ENCODE measurements around the gene SEPTIN1.
A peak's percentile ranks its signal among the peaks of the same experiment; 100 is the strongest.

SEPTIN1 gene

GRCh38 chr16:30355144-30355953, 27.0 kb downstream of the SEPTIN1 start, which contains the start of gene CD2BP2 (continued):
- TF ChIP-seq REST (tag by site-specific recombination; IDR thresholded peaks at IDR 0.05), result peak; percentile 7; the same call in 1 of the 2 replicates
- TF ChIP-seq EGR2 (tag by site-specific recombination; IDR thresholded peaks at IDR 0.05; ENCODE audit: low read depth), result peak; percentile 89
- 0 out of 2 replicates have a peak, but pooled peaks have one; percentile 6 for TF ChIP-seq OSR2 (tag by site-specific recombination; IDR thresholded peaks at IDR 0.05)
- peak; percentile 85 for TF ChIP-seq ZFP69B (tag by site-specific recombination; IDR thresholded peaks at IDR 0.05)
- TF ChIP-seq ZNF341 (tag by site-specific recombination; IDR thresholded peaks at IDR 0.05; ENCODE audit: low read depth), result peak; percentile 98
- TF ChIP-seq ZNF76 (tag by site-specific recombination; IDR thresholded peaks at IDR 0.05; ENCODE audit: borderline replicate concordance, low read depth), result peak; percentile 77; the same call in 1 of the 2 replicates
- peak; percentile 87 for TF ChIP-seq ZEB2 (tag by site-specific recombination; IDR thresholded peaks at IDR 0.05)
- peak; percentile 64 for TF ChIP-seq ZNF639 (tag by site-specific recombination; IDR thresholded peaks at IDR 0.05)
- peak; percentile 60; the same call in 1 of the 2 replicates for TF ChIP-seq ELK4 (IDR thresholded peaks at IDR 0.05; ENCODE audit: borderline replicate concordance, low read depth, low read length)
- TF ChIP-seq ZNF701 (tag by site-specific recombination; IDR thresholded peaks at IDR 0.05), result no peak
- TF ChIP-seq SP2 (tag by site-specific recombination; IDR thresholded peaks at IDR 0.05), result peak; percentile 98
- peak; percentile 77 for TF ChIP-seq ZNF580 (tag by site-specific recombination; IDR thresholded peaks at IDR 0.05)
- peak; percentile 87 for TF ChIP-seq YY2 (tag by site-specific recombination; IDR thresholded peaks at IDR 0.05)
- peak; percentile 78 for TF ChIP-seq ZNF18 (tag by site-specific recombination; IDR thresholded peaks at IDR 0.05)
- TF ChIP-seq ZXDB (tag by site-specific recombination; IDR thresholded peaks at IDR 0.05), result peak; percentile 92
- peak; percentile 21; the same call in 1 of the 2 replicates for TF ChIP-seq GLIS2 (tag by site-specific recombination; IDR thresholded peaks at IDR 0.05)
- no peak for TF ChIP-seq RBAK (tag by site-specific recombination; IDR thresholded peaks at IDR 0.05)
- TF ChIP-seq IKZF3 (tag by site-specific recombination; IDR thresholded peaks at IDR 0.05), result peak; percentile 92
- TF ChIP-seq CTCF (tag by site-specific recombination; IDR thresholded peaks at IDR 0.05), result peak; percentile 63
- TF ChIP-seq KLF1 (tag by site-specific recombination; IDR thresholded peaks at IDR 0.05), result peak; percentile 13
- TF ChIP-seq BCL11B (tag by site-specific recombination; IDR thresholded peaks at IDR 0.05; ENCODE audit: low read depth), result peak; percentile 99
- TF ChIP-seq ZBTB26 (tag by site-specific recombination; optimal IDR thresholded peaks at IDR 0.05), result peak; percentile 66
- peak; percentile 100 for TF ChIP-seq ATF2 (tag by site-specific recombination; IDR thresholded peaks at IDR 0.05; ENCODE audit: low read depth)
- TF ChIP-seq SP3 (tag by site-specific recombination; IDR thresholded peaks at IDR 0.05), result peak; percentile 90
- TF ChIP-seq ZBTB20 (tag by site-specific recombination; IDR thresholded peaks at IDR 0.05), result peak; percentile 100
- TF ChIP-seq ZBTB8A (tag by site-specific recombination; IDR thresholded peaks at IDR 0.05), result peak; percentile 58
- peak; percentile 98 for TF ChIP-seq ZNF629 (tag by site-specific recombination; IDR thresholded peaks at IDR 0.05)

Measured in HEK293 (cell line).